Breast epithelium (tissue), 4 donors: ENCODE measurements around the gene GABRP. TPM values are rescaled to one million over a fixed set of nuclear protein-coding genes. Genes with fewer than 3 reads are reported as not detected.

ENCODE experiments used
- DNase-seq, 2 donors: peaks; one replicate each; pipeline ENCODE4 v3.0.0-alpha.2; 2019; ENCODE audit warnings: low spot score in 2 of 2
- H3K27ac ChIP-seq, 2 donors: fragments of 200-600 bp; sonication (generic) in 1 of 2; one replicate each; pipeline ENCODE4 v1.5.1; 2016 to 2019; ENCODE audit warnings: mild to moderate bottlenecking in 1 of 2
- H3K27me3 ChIP-seq, 2 donors: fragments of 200-600 bp; sonication (generic) in 1 of 2; one replicate each; pipeline versions ENCODE4 v1.5.1 to v1.6.0; 2017 to 2019; ENCODE audit warnings: control low read depth in 1 of 2, mild to moderate bottlenecking in 1 of 2
- H3K36me3 ChIP-seq: fragments of 200-600 bp; one replicate; pipeline ENCODE4 v1.5.1; 2019
- H3K4me1 ChIP-seq, 2 donors: fragments of 200-600 bp; sonication (generic); one replicate each; pipeline ENCODE4 v1.5.1; 2016 to 2019; ENCODE audit warnings: control low read depth in 1 of 2
- H3K4me3 ChIP-seq, 3 donors: fragments of 200-600 bp; sonication (generic); 1 replicate in 2 of 3; 2 replicates in 1 of 3; pipeline ENCODE4 v1.5.1; 2016 to 2019; ENCODE audit warnings: mild to moderate bottlenecking in 3 of 3, moderate library complexity in 2 of 3
- H3K9me3 ChIP-seq, 2 donors: fragments of 200-600 bp; sonication (generic) in 1 of 2; one replicate each; pipeline ENCODE4 v1.5.1; 2016 to 2019; ENCODE audit warnings: control low read depth in 1 of 2
- CTCF ChIP-seq, 3 donors: fragments of 450-650 bp; IDR thresholded peaks; one replicate each; pipeline ENCODE4 v1.5.1; 2016 to 2017; ENCODE audit warnings: antibody characterized with exemption in 3 of 3, mild to moderate bottlenecking in 3 of 3, moderate library complexity in 3 of 3
- POLR2A ChIP-seq: fragments of 450-650 bp; IDR thresholded peaks from one replicate; pipeline ENCODE4 v1.6.1; 2016; ENCODE audit warnings: antibody characterized with exemption, mild to moderate bottlenecking, moderate library complexity
- POLR2AphosphoS5 ChIP-seq, 3 donors: sonication (generic); formaldehyde crosslinking; IDR thresholded peaks; one replicate each; pipeline ENCODE4 v1.6.1; 2017; ENCODE audit warnings: antibody characterized with exemption in 3 of 3
- intact Hi-C: fragments of 100-400 bp; cut with DNase I; formaldehyde crosslinking; loops from one replicate; pipeline ENCODE4 v1.15.1; 2023; ENCODE audit warnings: low total_unique reads
- total RNA-seq, 3 donors: library from RNA; depleted of rRNA; stranded (reverse); fragments of >200 nt; gene quantifications; one replicate each; pipeline ENCODE4 v1.1.0, GENCODE V29; 2016

GABRP gene
- total RNA-seq, 3 donors from 2014 or later = 0.32 to 241 (median 52.4) TPM

- no peak for DNase-seq
- Histone ChIP-seq H3K9me3 (peaks cover 19 to 29% of the 10 kb centered on the region in 2 donors), H3K27ac (no peak overlapping the region), H3K4me3 (no peak overlapping the region), H3K4me1 (no peaks in the 10 kb centered on the region), H3K27me3 (no peaks in the 10 kb centered on the region), H3K36me3 (no peaks in the 10 kb centered on the region)
- TF ChIP-seq POLR2A (no peak), CTCF (IDR thresholded peaks at IDR 0.05) (no peak), POLR2AphosphoS5 (IDR thresholded peaks at IDR 0.05) (no peak)
- intact Hi-C loops = no loop called here
These were observed 73.5 kb downstream of the GABRP start for GRCh38 chr5:170857066-170857465.

- DNase-seq = no peak
- TF ChIP-seq CTCF (IDR thresholded peaks at IDR 0.05) (no peak), POLR2AphosphoS5 (IDR thresholded peaks at IDR 0.05) (no peak), POLR2A (no peak)
- intact Hi-C loops = no loop called here
- peaks cover 19 to 29% of the 10 kb centered on the region in 2 donors for H3K9me3 ChIP-seq
- H3K4me3 ChIP-seq = no peak overlapping the region
- no peak overlapping the region for H3K27ac ChIP-seq
- H3K27me3 ChIP-seq = no peaks in the 10 kb centered on the region
- H3K4me1 ChIP-seq = no peaks in the 10 kb centered on the region
- H3K36me3 ChIP-seq = no peaks in the 10 kb centered on the region
These were observed 76.9 kb downstream of the GABRP start for GRCh38 chr5:170860415-170860814.

- H3K4me1 ChIP-seq = no peaks in the 10 kb centered on the region
- DNase-seq = no peak
- no peaks in the 10 kb centered on the region for H3K36me3 ChIP-seq
- no peaks in the 10 kb centered on the region for H3K27me3 ChIP-seq
- intact Hi-C loops = no loop called here
- H3K9me3 ChIP-seq = peaks cover 19 to 29% of the 10 kb centered on the region in 2 donors
- no peak for TF ChIP-seq POLR2A
- TF ChIP-seq CTCF (IDR thresholded peaks at IDR 0.05) = no peak
- H3K27ac ChIP-seq = peak overlapping the region in 1 of 2 donors; percentile 8
- H3K4me3 ChIP-seq = peak overlapping the region in 2 of 3 donors; percentile 71 to 73
These were observed 77.5 kb downstream of the GABRP start for GRCh38 chr5:170860818-170861666.

GRCh38 chr5:170861667-170861916, 78.1 kb downstream of the GABRP start:
- peak overlapping the region in 1 of 2 donors; percentile 8 for H3K27ac ChIP-seq
- no peak for DNase-seq
- H3K27me3 ChIP-seq = no peaks in the 10 kb centered on the region
- intact Hi-C loops = no loop called here
- TF ChIP-seq POLR2AphosphoS5 (IDR thresholded peaks at IDR 0.05) = no peak
- no peak for TF ChIP-seq CTCF (IDR thresholded peaks at IDR 0.05)
- TF ChIP-seq POLR2A = no peak
- H3K4me1 ChIP-seq = no peaks in the 10 kb centered on the region
- peaks cover 19 to 29% of the 10 kb centered on the region in 2 donors for H3K9me3 ChIP-seq
- H3K36me3 ChIP-seq = no peaks in the 10 kb centered on the region
- peak overlapping the region; percentile 61 to 73 (median 71) for H3K4me3 ChIP-seq

GRCh38 chr5:170861917-170862766, 78.6 kb downstream of the GABRP start, which contains the start of gene RANBP17:
Gene RANBP17 (plus strand): TSS chr5:170862018.
- intact Hi-C loops = no loop called here
- no peak for DNase-seq
- Histone ChIP-seq H3K9me3 (peaks cover 19 to 29% of the 10 kb centered on the region in 2 donors), H3K4me1 (no peaks in the 10 kb centered on the region), H3K36me3 (no peaks in the 10 kb centered on the region), H3K27ac (peak within 1 kb of the TSS; percentile 8 to 21), H3K4me3 (peak within 1 kb of the TSS; percentile 61 to 73 (median 71)), H3K27me3 (no peaks in the 10 kb centered on the region)
- no peak for TF ChIP-seq POLR2AphosphoS5 (IDR thresholded peaks at IDR 0.05)
- TF ChIP-seq CTCF (IDR thresholded peaks at IDR 0.05) = no peak
- TF ChIP-seq POLR2A = no peak
